HG03439 (cell line): ENCODE results near the gene OSTN.

Experiments
- ATAC-seq: cut with Tn5 transposase; IDR thresholded peaks from one replicate; pipeline ENCODE4 v1.9.1; 2021; ENCODE audit warnings: mild to moderate bottlenecking, moderate library complexity; ENCODE audit not compliant: unreplicated experiment

Gene OSTN

GRCh38 chr3:191303596-191303995 is 104.6 kb downstream of the OSTN start:
- ATAC-seq, result no peak

GRCh38 chr3:191306428-191306827 is 107.4 kb downstream of the OSTN start:
- no peak for ATAC-seq

DNA sequence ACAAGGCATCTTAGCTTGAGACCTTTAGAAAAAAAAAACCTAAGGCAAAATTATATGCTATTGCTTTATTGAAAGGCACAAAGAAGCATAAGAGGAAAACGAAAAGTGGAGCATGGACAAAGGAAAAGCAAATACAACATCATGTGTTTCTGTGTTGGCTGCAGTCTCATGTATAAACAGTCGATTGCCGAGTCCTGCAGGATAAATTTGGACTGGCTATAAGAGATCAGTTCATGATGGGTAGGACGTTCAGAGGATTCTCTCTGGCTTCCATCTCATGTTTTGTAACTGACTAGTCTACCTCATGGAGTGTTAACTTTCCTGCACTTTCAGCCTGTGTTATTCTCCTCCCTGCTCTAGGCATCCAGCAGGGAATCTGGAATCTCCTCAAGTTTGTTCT is 108.3 kb downstream of the OSTN start:
- no peak for ATAC-seq

DNA sequence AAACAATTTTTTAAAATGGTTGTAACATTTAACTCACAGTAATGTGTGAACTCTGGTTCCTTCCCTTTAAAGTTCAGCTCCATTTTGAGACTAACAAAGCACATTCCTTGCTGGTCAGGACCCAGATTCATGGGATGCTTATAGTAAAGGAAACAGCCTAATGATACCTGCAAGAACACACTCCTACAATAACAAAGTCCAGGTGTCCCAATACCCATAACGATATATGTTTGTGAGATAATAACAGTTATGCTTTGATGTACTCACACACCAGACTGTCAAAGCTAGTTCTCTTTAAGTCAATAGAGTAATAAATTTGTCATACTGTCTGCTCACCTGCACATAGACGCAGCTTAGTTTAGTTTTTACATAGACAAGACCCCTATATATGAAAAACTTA is 114.3 kb downstream of the OSTN start:
- no peak for ATAC-seq

- no peak for ATAC-seq
These were observed 115.2 kb downstream of the OSTN start for GRCh38 chr3:191314109-191314728.
